ENCODE results near the gene PARL.

GRCh38 chr3:183823963-183824362, 60.7 kb downstream of the PARL start:
- no peak for TF ChIP-seq EHF (CRISPR knock-in tag; IDR thresholded peaks at IDR 0.05)
- TF ChIP-seq JUN (IDR thresholded peaks at IDR 0.05) = no peak
- TF ChIP-seq, protein P1, sequence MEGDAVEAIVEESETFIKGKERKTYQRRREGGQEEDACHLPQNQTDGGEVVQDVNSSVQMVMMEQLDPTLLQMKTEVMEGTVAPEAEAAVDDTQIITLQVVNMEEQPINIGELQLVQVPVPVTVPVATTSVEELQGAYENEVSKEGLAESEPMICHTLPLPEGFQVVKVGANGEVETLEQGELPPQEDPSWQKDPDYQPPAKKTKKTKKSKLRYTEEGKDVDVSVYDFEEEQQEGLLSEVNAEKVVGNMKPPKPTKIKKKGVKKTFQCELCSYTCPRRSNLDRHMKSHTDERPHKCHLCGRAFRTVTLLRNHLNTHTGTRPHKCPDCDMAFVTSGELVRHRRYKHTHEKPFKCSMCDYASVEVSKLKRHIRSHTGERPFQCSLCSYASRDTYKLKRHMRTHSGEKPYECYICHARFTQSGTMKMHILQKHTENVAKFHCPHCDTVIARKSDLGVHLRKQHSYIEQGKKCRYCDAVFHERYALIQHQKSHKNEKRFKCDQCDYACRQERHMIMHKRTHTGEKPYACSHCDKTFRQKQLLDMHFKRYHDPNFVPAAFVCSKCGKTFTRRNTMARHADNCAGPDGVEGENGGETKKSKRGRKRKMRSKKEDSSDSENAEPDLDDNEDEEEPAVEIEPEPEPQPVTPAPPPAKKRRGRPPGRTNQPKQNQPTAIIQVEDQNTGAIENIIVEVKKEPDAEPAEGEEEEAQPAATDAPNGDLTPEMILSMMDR (IDR thresholded peaks at IDR 0.05) = no peak
- no peak for TF ChIP-seq POLR2A (IDR thresholded peaks at IDR 0.05; ENCODE audit: low read length)
- TF ChIP-seq RFX5 (IDR thresholded peaks at IDR 0.05) = no peak
- TF ChIP-seq RAD21 (conservative IDR thresholded peaks at IDR 0.05 in 1 of 2, IDR thresholded peaks at IDR 0.05 in 1 of 2) = peak in 1 of 2 experiments; percentile 23; a peak in 1 of 5 replicates
- no peak for TF ChIP-seq MAZ (IDR thresholded peaks at IDR 0.05; ENCODE audit: borderline replicate concordance, low read depth, low read length)

Data from A549 (cell line).